ENCODE results near the gene SLC22A14. TPM values are rescaled to one million over a fixed set of nuclear protein-coding genes. Genes with fewer than 3 reads are reported as not detected.

Gene SLC22A14
- total and polyA plus RNA-seq, 4 donors, result 0.17 TPM; not detected in 3

DNA sequence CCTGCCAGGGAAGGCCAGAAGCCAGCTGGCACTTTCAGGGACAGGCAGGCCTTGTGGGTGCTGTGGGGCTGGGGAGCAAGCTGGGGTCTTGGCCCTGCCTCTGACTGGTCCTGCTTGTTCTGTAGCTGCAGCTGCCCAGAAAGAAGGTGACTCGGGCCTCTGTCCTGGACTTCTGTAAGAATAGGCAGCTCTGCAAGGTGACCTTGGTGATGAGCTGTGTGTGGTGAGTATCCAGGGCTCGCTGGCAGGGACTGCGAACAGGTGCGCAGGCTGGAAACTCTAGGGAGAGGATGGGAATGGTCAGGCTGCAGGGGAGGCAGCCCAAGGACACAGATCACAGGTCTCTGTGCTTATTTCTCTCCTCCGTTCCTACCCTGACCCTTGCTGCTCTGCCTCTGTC, 31.2 kb downstream of the SLC22A14 start:
- Histone ChIP-seq H3K9ac (ENCODE audit: low read depth in 1 of 2, low read length in 2 of 2) (no peak overlapping the region), H3K9me3 (ENCODE audit: control insufficient read depth in 4 of 4, low read length in 3 of 4) (no peaks in the 10 kb centered on the region), H3K4me3 (ENCODE audit: low read depth in 1 of 3, low read length in 3 of 3) (no peak overlapping the region), H3K27ac (ENCODE audit: low read depth in 1 of 2, low read length in 2 of 2) (no peak overlapping the region), H3K27me3 (ENCODE audit: control insufficient read depth in 4 of 4, insufficient read depth in 4 of 4, low read length in 3 of 4) (no peaks in the 10 kb centered on the region), H3K36me3 (ENCODE audit: control insufficient read depth in 4 of 4, insufficient read depth in 3 of 4, low read depth in 1 of 4, low read length in 3 of 4) (no peaks in the 10 kb centered on the region), H3K4me1 (ENCODE audit: control insufficient read depth in 4 of 4, insufficient read depth in 4 of 4, low read length in 3 of 4) (no peaks in the 10 kb centered on the region)
- TF ChIP-seq SP1 (IDR thresholded peaks at IDR 0.05), result no peak
- TF ChIP-seq NR2F2 (IDR thresholded peaks at IDR 0.05), result no peak
- no peak for TF ChIP-seq EGR1 (IDR thresholded peaks at IDR 0.05; ENCODE audit: low read depth in 2 of 2)
- TF ChIP-seq, protein P1, sequence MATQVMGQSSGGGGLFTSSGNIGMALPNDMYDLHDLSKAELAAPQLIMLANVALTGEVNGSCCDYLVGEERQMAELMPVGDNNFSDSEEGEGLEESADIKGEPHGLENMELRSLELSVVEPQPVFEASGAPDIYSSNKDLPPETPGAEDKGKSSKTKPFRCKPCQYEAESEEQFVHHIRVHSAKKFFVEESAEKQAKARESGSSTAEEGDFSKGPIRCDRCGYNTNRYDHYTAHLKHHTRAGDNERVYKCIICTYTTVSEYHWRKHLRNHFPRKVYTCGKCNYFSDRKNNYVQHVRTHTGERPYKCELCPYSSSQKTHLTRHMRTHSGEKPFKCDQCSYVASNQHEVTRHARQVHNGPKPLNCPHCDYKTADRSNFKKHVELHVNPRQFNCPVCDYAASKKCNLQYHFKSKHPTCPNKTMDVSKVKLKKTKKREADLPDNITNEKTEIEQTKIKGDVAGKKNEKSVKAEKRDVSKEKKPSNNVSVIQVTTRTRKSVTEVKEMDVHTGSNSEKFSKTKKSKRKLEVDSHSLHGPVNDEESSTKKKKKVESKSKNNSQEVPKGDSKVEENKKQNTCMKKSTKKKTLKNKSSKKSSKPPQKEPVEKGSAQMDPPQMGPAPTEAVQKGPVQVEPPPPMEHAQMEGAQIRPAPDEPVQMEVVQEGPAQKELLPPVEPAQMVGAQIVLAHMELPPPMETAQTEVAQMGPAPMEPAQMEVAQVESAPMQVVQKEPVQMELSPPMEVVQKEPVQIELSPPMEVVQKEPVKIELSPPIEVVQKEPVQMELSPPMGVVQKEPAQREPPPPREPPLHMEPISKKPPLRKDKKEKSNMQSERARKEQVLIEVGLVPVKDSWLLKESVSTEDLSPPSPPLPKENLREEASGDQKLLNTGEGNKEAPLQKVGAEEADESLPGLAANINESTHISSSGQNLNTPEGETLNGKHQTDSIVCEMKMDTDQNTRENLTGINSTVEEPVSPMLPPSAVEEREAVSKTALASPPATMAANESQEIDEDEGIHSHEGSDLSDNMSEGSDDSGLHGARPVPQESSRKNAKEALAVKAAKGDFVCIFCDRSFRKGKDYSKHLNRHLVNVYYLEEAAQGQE (IDR thresholded peaks at IDR 0.05), result no peak
- TF ChIP-seq RAD21 (IDR thresholded peaks at IDR 0.05), result no peak
- TF ChIP-seq, protein P2, sequence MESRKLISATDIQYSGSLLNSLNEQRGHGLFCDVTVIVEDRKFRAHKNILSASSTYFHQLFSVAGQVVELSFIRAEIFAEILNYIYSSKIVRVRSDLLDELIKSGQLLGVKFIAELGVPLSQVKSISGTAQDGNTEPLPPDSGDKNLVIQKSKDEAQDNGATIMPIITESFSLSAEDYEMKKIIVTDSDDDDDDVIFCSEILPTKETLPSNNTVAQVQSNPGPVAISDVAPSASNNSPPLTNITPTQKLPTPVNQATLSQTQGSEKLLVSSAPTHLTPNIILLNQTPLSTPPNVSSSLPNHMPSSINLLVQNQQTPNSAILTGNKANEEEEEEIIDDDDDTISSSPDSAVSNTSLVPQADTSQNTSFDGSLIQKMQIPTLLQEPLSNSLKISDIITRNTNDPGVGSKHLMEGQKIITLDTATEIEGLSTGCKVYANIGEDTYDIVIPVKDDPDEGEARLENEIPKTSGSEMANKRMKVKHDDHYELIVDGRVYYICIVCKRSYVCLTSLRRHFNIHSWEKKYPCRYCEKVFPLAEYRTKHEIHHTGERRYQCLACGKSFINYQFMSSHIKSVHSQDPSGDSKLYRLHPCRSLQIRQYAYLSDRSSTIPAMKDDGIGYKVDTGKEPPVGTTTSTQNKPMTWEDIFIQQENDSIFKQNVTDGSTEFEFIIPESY (IDR thresholded peaks at IDR 0.05), result no peak
- TF ChIP-seq TAF1 (conservative IDR thresholded peaks at IDR 0.05), result no peak
- TF ChIP-seq, protein P3, sequence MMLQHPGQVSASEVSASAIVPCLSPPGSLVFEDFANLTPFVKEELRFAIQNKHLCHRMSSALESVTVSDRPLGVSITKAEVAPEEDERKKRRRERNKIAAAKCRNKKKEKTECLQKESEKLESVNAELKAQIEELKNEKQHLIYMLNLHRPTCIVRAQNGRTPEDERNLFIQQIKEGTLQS (IDR thresholded peaks at IDR 0.05), result no peak
- TF ChIP-seq, protein P4, sequence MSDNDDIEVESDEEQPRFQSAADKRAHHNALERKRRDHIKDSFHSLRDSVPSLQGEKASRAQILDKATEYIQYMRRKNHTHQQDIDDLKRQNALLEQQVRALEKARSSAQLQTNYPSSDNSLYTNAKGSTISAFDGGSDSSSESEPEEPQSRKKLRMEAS (IDR thresholded peaks at IDR 0.05), result no peak
- no peak for TF ChIP-seq RXRA (IDR thresholded peaks at IDR 0.05)
- TF ChIP-seq FOXA1 (IDR thresholded peaks at IDR 0.05), result no peak
- no peak for TF ChIP-seq YY1 (IDR thresholded peaks at IDR 0.05)
- no peak for TF ChIP-seq FOXA2 (IDR thresholded peaks at IDR 0.05)
- no peak for TF ChIP-seq HNF4A (conservative IDR thresholded peaks at IDR 0.05)
- WGBS, result 95% methylated on average over 5 of the region's 5 CpGs
- DNase-seq (ENCODE audit: low spot score), result no peak

DNA sequence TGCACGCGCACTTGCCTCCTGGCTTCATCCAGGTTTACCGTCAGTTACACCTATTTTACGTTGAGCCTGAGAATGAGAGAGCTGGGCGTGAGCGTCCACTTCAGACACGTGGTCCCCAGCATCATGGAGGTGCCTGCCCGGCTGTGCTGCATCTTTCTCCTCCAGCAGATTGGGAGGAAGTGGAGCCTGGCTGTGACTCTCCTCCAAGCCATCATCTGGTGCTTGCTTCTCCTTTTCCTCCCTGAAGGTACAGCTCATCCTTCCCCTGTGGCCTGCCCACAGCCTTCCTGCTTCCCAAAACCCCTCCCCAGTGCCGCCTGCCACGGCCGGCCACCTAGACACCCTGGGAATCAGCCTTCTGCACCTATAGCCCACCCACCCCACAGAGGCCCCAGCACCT, 31.6 kb downstream of the SLC22A14 start:
- Histone ChIP-seq H3K9ac (ENCODE audit: low read depth in 1 of 2, low read length in 2 of 2) (no peak overlapping the region), H3K4me1 (ENCODE audit: control insufficient read depth in 4 of 4, insufficient read depth in 4 of 4, low read length in 3 of 4) (no peaks in the 10 kb centered on the region), H3K4me3 (ENCODE audit: low read depth in 1 of 3, low read length in 3 of 3) (no peak overlapping the region), H3K27me3 (ENCODE audit: control insufficient read depth in 4 of 4, insufficient read depth in 4 of 4, low read length in 3 of 4) (no peaks in the 10 kb centered on the region), H3K36me3 (ENCODE audit: control insufficient read depth in 4 of 4, insufficient read depth in 3 of 4, low read depth in 1 of 4, low read length in 3 of 4) (no peaks in the 10 kb centered on the region), H3K27ac (ENCODE audit: low read depth in 1 of 2, low read length in 2 of 2) (no peak overlapping the region), H3K9me3 (ENCODE audit: control insufficient read depth in 4 of 4, low read length in 3 of 4) (no peaks in the 10 kb centered on the region)
- TF ChIP-seq, protein P1 (IDR thresholded peaks at IDR 0.05), result no peak
- TF ChIP-seq NR2F2 (IDR thresholded peaks at IDR 0.05), result no peak
- no peak for TF ChIP-seq JUND (IDR thresholded peaks at IDR 0.05)
- TF ChIP-seq EGR1 (IDR thresholded peaks at IDR 0.05; ENCODE audit: low read depth in 2 of 2), result no peak
- TF ChIP-seq, protein P3 (IDR thresholded peaks at IDR 0.05), result no peak
- TF ChIP-seq, protein P4 (IDR thresholded peaks at IDR 0.05), result no peak
- TF ChIP-seq YY1 (IDR thresholded peaks at IDR 0.05), result no peak
- TF ChIP-seq, protein P2 (IDR thresholded peaks at IDR 0.05), result no peak
- no peak for TF ChIP-seq RXRA (IDR thresholded peaks at IDR 0.05)
- no peak for TF ChIP-seq RAD21 (IDR thresholded peaks at IDR 0.05)
- no peak for TF ChIP-seq TAF1 (conservative IDR thresholded peaks at IDR 0.05)
- no peak for DNase-seq (ENCODE audit: low spot score)
- 85% methylated on average over 11 of the region's 11 CpGs for WGBS

Data from liver (tissue), 9 donors.